Lower lobe of right lung (tissue), 2 donors: Measurements from ENCODE around the gene LMF1. TPM values are rescaled to one million over a fixed set of nuclear protein-coding genes. Genes with fewer than 3 reads are reported as not detected.
A peak's percentile ranks its signal among the peaks of the same experiment; 100 is the strongest.

Experiments
- ATAC-seq, 2 donors: fragments of 200-7000 bp; cut with Tn5 transposase; one replicate each; pipeline ENCODE4 v1.9.1; 2020 to 2022; ENCODE audit warnings: mild to moderate bottlenecking in 2 of 2, moderate library complexity in 2 of 2
- DNase-seq: peaks from one replicate; pipeline ENCODE4 v3.0.0-alpha.2; 2020
- H3K27ac ChIP-seq: fragments of 200-600 bp; one replicate; pipeline ENCODE4 v1.8.0; 2022
- H3K27me3 ChIP-seq: fragments of 200-600 bp; one replicate; pipeline ENCODE4 v1.8.0; 2022; ENCODE audit warnings: low read depth
- H3K36me3 ChIP-seq: fragments of 200-600 bp; one replicate; pipeline ENCODE4 v1.8.0; 2022; ENCODE audit warnings: mild to moderate bottlenecking
- H3K4me1 ChIP-seq: fragments of 200-600 bp; one replicate; pipeline ENCODE4 v1.8.0; 2022
- H3K4me3 ChIP-seq: fragments of 200-600 bp; one replicate; pipeline ENCODE4 v1.8.0; 2022; ENCODE audit warnings: mild to moderate bottlenecking
- H3K9me3 ChIP-seq: fragments of 200-600 bp; one replicate; pipeline ENCODE4 v1.8.0; 2022
- intact Hi-C: fragments of 100-400 bp; cut with DNase I; formaldehyde crosslinking; loops from one replicate; pipeline ENCODE4 v1.11.0; 2022
- total RNA-seq: library from RNA; stranded (reverse); fragmentation: NEBNext Ultra II Directional; extraction: Animal tissue kit (Norgen Biotek cat#: 25700); gene quantifications from one replicate; pipeline ENCODE4 v1.2.1, GENCODE V29; 2021
- TF ChIP-seq, protein P1 (sequence below): fragments of 200-600 bp; IDR thresholded peaks from one replicate; pipeline ENCODE4 v1.8.0; 2022; ENCODE audit warnings: antibody characterized with exemption, mild to moderate bottlenecking
- donor health status: DM: no; HTN: yes; CAD: no; lungs with severe emphysema.

LMF1 gene
- total RNA-seq, 1 donor from 2014 or later = 23.8 TPM

DNA sequence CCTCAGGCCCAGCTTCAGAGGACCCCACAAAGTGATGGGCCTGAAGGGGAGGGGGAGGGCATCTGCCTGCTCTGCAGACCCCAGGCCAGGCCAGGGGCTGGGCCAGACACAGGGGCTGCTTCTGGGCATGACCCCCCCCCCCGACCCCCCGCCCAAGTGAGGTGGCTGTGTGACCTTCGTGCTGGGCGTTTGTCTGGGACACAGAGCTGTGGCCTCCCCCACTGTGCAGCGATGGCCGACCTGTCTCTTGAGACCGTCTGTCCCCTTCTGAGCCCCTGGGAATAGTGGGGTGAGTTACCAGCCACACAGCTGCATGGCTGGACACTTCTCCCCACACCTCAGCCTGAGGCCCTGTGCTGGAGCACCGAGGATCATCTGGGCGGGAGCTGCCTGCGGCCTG is 135.4 kb downstream of the LMF1 start:
- DNase-seq (no peak), ATAC-seq (no peak)
- Histone ChIP-seq H3K9me3 (peaks cover 17% of the 10 kb centered on the region), H3K27me3 (peaks cover 6% of the 10 kb centered on the region), H3K4me3 (no peak overlapping the region), H3K36me3 (no peaks in the 10 kb centered on the region), H3K27ac (no peak overlapping the region), H3K4me1 (no peaks in the 10 kb centered on the region)
- intact Hi-C loops = no loop called here
- TF ChIP-seq, protein P1, sequence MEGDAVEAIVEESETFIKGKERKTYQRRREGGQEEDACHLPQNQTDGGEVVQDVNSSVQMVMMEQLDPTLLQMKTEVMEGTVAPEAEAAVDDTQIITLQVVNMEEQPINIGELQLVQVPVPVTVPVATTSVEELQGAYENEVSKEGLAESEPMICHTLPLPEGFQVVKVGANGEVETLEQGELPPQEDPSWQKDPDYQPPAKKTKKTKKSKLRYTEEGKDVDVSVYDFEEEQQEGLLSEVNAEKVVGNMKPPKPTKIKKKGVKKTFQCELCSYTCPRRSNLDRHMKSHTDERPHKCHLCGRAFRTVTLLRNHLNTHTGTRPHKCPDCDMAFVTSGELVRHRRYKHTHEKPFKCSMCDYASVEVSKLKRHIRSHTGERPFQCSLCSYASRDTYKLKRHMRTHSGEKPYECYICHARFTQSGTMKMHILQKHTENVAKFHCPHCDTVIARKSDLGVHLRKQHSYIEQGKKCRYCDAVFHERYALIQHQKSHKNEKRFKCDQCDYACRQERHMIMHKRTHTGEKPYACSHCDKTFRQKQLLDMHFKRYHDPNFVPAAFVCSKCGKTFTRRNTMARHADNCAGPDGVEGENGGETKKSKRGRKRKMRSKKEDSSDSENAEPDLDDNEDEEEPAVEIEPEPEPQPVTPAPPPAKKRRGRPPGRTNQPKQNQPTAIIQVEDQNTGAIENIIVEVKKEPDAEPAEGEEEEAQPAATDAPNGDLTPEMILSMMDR = no peak

DNA sequence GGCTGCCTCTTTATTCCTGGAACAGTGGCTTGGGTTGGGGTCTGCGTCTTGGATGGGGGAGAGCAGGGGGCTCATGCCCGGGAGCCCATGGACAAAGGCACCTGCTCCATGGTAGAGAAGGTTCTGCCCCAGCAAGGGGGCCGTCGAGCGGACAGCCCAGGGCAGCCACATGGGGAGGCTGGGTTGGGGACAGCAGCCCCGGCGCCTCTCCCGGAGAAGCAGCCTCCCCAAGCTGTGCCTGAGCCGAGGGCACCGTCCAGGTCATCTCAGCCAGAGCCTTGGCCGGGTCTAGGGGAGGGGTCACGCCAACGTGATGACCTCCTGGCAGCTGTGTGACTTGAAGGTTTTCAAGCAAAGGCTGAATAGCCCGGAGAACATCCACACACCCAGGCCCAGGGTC is 137.4 kb downstream of the LMF1 start:
- ATAC-seq = peak in 1 of 2 donors; percentile 18
- intact Hi-C loops = no loop called here
- Histone ChIP-seq H3K4me1 (no peaks in the 10 kb centered on the region), H3K27me3 (no peaks in the 10 kb centered on the region), H3K4me3 (no peak overlapping the region), H3K27ac (no peak overlapping the region), H3K9me3 (peaks cover 17% of the 10 kb centered on the region), H3K36me3 (no peaks in the 10 kb centered on the region)
- no peak for DNase-seq
- TF ChIP-seq, protein P1 = no peak

DNA sequence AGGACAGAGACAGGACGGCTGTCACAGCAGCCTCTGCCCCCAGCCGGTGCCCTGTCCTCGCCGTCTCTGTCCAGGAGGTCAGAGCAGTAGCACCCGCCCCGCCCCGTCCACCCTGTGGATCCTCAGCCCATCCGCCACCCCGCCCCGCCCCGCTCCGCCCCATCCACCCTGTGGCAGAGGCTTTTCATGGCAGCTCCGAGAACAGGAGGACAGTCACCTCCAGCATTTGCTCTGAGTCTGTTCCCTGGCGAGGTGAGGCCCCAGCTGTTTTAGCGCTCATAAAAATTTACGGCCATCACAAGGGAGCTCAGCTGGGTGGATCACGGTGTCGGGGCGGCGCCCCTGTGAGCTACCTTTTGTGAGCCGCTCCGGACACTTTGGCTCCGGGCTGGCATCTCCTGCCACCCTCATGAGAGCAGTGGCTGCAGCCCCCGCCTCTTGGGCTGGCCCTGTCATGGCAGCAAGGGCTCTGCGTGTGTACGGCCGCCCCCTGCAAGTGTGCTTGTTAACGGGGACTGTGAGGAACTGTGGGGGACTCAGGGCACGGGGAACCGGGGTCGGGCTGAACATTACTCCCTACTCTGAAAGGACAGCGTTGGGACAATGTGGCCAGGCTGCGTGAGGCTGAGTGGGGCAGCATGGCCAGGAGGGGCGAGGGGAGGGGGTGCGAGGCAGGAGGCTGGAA is 138.0 kb downstream of the LMF1 start:
- no peak for ATAC-seq

DNA sequence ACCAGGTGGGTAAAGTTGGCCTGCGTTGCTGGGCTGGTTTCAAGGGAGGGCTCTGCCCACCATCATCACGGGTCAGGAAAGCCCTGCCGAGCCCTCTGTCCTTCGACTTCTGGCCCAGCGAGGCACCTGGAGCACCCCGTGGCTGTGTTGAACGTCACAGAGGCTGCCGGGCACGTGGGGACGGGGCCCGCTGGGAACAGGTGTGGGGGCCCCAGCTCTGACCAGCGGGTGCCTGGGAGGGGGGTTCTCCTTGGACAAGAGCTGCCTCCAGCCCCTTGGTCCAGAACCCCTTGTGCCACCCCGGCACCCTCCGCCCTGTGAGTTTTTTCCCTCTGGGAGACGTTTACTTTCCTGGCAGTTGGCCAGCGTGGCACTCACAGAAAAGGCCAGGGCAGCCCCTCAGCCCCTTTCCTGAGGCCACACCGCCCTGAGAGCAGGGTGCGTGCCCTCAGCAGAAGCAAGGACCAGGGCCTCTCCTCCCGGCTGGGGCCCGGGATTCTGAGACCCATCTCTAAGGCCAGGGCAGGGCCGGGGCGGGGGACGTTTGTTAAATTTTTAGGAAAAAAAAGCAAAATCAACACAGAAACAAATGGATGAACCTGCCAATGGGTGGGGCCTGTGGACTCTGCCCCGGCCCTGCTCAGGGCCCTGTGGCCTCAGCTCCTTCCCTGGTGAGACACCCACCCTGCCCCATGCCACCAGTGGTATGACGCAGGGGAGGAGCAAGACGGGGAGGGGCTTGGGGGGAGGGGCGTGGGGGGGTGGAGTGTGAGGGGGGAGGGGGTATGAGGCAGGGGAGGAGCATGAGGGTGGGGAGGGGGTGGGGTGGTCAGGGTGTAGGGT is 139.0 kb downstream of the LMF1 start:
- intact Hi-C loops = no loop called here
- H3K4me1 ChIP-seq = no peaks in the 10 kb centered on the region
- H3K9me3 ChIP-seq = peaks cover 14% of the 10 kb centered on the region
- no peaks in the 10 kb centered on the region for H3K27me3 ChIP-seq
- TF ChIP-seq, protein P1 = no peak
- no peak overlapping the region for H3K27ac ChIP-seq
- DNase-seq (no peak), ATAC-seq (no peak)
- no peak overlapping the region for H3K4me3 ChIP-seq
- no peaks in the 10 kb centered on the region for H3K36me3 ChIP-seq

More for the DNA sequence above, 138.0 kb downstream of the LMF1 start:
- Histone ChIP-seq H3K4me1 (no peaks in the 10 kb centered on the region), H3K27ac (no peak overlapping the region), H3K9me3 (peaks cover 17% of the 10 kb centered on the region), H3K4me3 (no peak overlapping the region), H3K27me3 (no peaks in the 10 kb centered on the region), H3K36me3 (no peaks in the 10 kb centered on the region)
- no peak for DNase-seq
- TF ChIP-seq, protein P1 = no peak
- intact Hi-C loops = no loop called here

DNA sequence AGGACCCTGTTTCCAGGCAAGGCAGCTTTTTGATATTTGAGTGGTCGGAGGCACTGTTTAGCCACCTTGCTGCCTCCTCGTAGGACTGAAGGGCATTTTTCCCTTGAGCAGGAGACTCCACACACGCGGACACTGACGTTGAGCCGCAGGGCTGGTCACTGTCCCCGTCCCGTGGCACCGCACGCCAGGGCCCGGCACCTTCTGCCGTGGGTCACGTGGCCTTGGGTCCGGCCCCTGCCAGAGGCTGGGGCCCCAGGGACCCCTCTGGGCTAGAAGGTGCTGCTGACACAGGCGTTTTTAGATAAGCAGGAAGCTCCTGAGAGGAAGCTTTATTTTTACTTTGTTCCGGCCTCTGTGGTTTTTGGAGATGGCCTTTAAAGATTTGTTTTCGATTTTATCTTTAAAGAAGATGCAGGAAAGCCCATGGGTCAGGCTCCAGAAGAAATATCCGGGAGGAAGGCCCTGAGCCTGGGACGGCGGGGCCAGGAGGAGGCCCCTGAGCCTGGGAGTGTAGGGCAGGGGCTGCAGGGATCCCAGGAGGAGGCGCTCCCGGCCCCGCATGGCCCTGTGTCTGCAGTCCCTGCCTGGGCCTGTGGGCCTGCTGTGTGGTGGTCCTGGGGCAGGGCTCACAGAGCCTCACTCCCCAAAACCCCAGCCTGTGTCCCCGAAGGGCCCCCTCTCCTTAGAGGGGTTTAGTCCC is 139.8 kb downstream of the LMF1 start:
- intact Hi-C loops = no loop called here
- ATAC-seq = no peak
- H3K27ac ChIP-seq = no peak overlapping the region
- TF ChIP-seq, protein P1 = no peak
- no peak overlapping the region for H3K4me3 ChIP-seq
- DNase-seq = no peak
- H3K27me3 ChIP-seq = peaks cover 1% of the 10 kb centered on the region
- H3K4me1 ChIP-seq = no peaks in the 10 kb centered on the region
- H3K9me3 ChIP-seq = peaks cover 6% of the 10 kb centered on the region
- H3K36me3 ChIP-seq = no peaks in the 10 kb centered on the region
